ENCODE results near the gene CDK2AP2.

DNA sequence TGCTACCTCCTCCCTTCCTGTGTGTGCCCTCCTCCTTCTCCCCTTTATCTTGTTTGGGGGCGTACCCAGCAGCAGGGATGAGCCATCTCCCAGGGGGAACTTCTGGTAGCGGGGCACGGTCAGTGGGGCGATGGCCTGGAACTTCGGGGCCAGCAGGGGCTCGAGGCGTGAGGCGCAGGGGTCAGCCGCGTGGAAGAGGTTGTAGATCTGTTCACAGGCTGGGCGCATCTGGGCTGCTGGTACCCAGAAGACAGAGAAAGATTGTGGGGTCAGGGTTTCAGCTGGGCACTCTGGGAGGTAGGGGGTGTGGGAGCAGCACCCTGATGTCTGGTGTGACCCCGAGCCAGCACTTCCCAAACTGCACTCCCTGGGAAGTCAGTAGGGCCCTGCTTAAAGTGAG, 11.8 kb downstream of the CDK2AP2 start:
- TF ChIP-seq, protein P1, sequence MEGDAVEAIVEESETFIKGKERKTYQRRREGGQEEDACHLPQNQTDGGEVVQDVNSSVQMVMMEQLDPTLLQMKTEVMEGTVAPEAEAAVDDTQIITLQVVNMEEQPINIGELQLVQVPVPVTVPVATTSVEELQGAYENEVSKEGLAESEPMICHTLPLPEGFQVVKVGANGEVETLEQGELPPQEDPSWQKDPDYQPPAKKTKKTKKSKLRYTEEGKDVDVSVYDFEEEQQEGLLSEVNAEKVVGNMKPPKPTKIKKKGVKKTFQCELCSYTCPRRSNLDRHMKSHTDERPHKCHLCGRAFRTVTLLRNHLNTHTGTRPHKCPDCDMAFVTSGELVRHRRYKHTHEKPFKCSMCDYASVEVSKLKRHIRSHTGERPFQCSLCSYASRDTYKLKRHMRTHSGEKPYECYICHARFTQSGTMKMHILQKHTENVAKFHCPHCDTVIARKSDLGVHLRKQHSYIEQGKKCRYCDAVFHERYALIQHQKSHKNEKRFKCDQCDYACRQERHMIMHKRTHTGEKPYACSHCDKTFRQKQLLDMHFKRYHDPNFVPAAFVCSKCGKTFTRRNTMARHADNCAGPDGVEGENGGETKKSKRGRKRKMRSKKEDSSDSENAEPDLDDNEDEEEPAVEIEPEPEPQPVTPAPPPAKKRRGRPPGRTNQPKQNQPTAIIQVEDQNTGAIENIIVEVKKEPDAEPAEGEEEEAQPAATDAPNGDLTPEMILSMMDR (IDR thresholded peaks at IDR 0.05; ENCODE audit: low read depth, low read length, poor library complexity, severe bottlenecking), result no peak
- TF ChIP-seq EZH2phosphoT487 (IDR thresholded peaks at IDR 0.05; ENCODE audit: borderline replicate concordance, low read length), result no peak
